ENCODE results near the gene GOLIM4. TPM values are rescaled to one million over a fixed set of nuclear protein-coding genes. Genes with fewer than 3 reads are reported as not detected.

GOLIM4 gene
- total RNA-seq, 1 experiment from 2014 or later, result 24.6 TPM

- Histone ChIP-seq H3K18ac (ENCODE audit: insufficient read length, low read depth, low read length) (no peak overlapping the region), H3T11ph (ENCODE audit: low read length) (no peak overlapping the region), H3K9me3 (ENCODE audit: control insufficient read depth, low read depth, low read length) (no peaks in the 10 kb centered on the region), H3K56ac (ENCODE audit: insufficient read length, low read depth, low read length) (no peak overlapping the region), H3K4me2 (ENCODE audit: insufficient read depth, insufficient read length, low read length) (no peak overlapping the region), H2AK5ac (ENCODE audit: insufficient read length, low read length) (no peak overlapping the region), H4K5ac (ENCODE audit: insufficient read length, low read depth, low read length) (no peak overlapping the region), H3K79me2 (ENCODE audit: insufficient read depth, low read length) (no peaks in the 10 kb centered on the region), H2BK120ac (ENCODE audit: low read depth, low read length, poor library complexity, severe bottlenecking) (no peak overlapping the region), H3K27ac (ENCODE audit: insufficient read length, low read depth, low read length) (no peak overlapping the region), H2AFZ (ENCODE audit: low read length) (no peak overlapping the region), H3K4ac (ENCODE audit: low read depth, low read length) (no peak overlapping the region), H2BK20ac (ENCODE audit: low read depth, low read length, poor library complexity, severe bottlenecking) (no peak overlapping the region), H4K8ac (replicated peaks; ENCODE audit: insufficient read length, low read depth, low read length) (no peak overlapping the region), H3K9ac (ENCODE audit: extremely low read depth, insufficient read length, low read length) (no peak overlapping the region), H3K4me1 (ENCODE audit: insufficient read depth, low read length) (peaks cover 7% of the 10 kb centered on the region; the same call in 1 of the 2 replicates), H2BK12ac (ENCODE audit: insufficient read length, low read depth, low read length) (no peak overlapping the region), H3K23me2 (ENCODE audit: insufficient read length, low read depth, low read length, poor library complexity, severe bottlenecking) (no peaks in the 10 kb centered on the region), H4K91ac (ENCODE audit: insufficient read length, low read depth, low read length) (no peak overlapping the region), H3K23ac (ENCODE audit: insufficient read length, low read depth, low read length) (no peak overlapping the region), H3K14ac (ENCODE audit: insufficient read depth, low read length) (no peak overlapping the region), H2BK5ac (ENCODE audit: insufficient read length, low read length) (no peak overlapping the region), H2BK15ac (ENCODE audit: low read depth, low read length) (no peak overlapping the region), H3K79me1 (ENCODE audit: insufficient read depth, low read depth, low read length, poor library complexity, severe bottlenecking) (no peaks in the 10 kb centered on the region), H3K27me3 (ENCODE audit: insufficient read depth, low read length) (no peaks in the 10 kb centered on the region), H4K20me1 (ENCODE audit: control insufficient read depth, insufficient read depth, insufficient read length) (no peaks in the 10 kb centered on the region)
- no CpG with 5 or more reads among the region's 1 CpG for WGBS (ENCODE audit: extremely low coverage, insufficient read length, low lambda C conversion rate)
- peak; percentile 81 for TF ChIP-seq CTCF (conservative IDR thresholded peaks at IDR 0.05)
- DNase-seq, result no peak
- no peak overlapping the region for H3K4me3 Mint-ChIP-seq
- H3K4me1 Mint-ChIP-seq, result peaks cover 15 to 19% of the 10 kb centered on the region in 2 experiments
- no peaks in the 10 kb centered on the region for H3K9me3 Mint-ChIP-seq
- peak overlapping the region in 1 of 3 experiments; percentile 55; a peak in 1 of 7 replicates for H3K27ac Mint-ChIP-seq
- H3K36me3 Mint-ChIP-seq (ENCODE audit: insufficient read depth in 1 of 3, low read depth in 3 of 3), result peaks cover 0 to 15% (median 0%) of the 10 kb centered on the region in 3 experiments; a peak in 3 of 7 replicates
- no peaks in the 10 kb centered on the region for H3K27me3 Mint-ChIP-seq (ENCODE audit: low read depth)
Measured at GRCh38 chr3:168047190-168047795, 48.4 kb downstream of the GOLIM4 start.
